Endothelial cell of umbilical vein (primary cell): Measurements from ENCODE around the gene CDC42BPB. TPM values are rescaled to one million over a fixed set of nuclear protein-coding genes. Genes with fewer than 3 reads are reported as not detected.
A peak's percentile ranks its signal among the peaks of the same experiment; 100 is the strongest.

Experiments used
- BruUV-seq: library from RNA; stranded (reverse); fragments of 400-500 nt; replicated peaks from 2 replicates; lab custom pipeline; 2021; lab: Mats Ljungman, UMichigan
- CTCF ChIA-PET: fragments of 300-600, 350-600 bp; sonication (Branson Sonifier 250); formaldehyde crosslinking; loops from one replicate; lab custom pipeline; 2021; ENCODE audit warnings: antibody characterized with exemption, inconsistent platforms; lab: Charles Lee
- POLR2A ChIA-PET: fragments of 300-600, 350-600 bp; sonication (Branson Sonifier 250); formaldehyde crosslinking; loops from one replicate; lab custom pipeline; 2021; ENCODE audit warnings: antibody characterized with exemption, inconsistent platforms; lab: Charles Lee
- DNase-seq: peaks from one replicate; pipeline ENCODE4 v3.0.0-alpha.2; 2011; ENCODE audit warnings: low read depth, low spot score
- FAIRE-seq: peaks from 2 replicates; lab custom pipeline; 2011; peaks lifted over from hg19 to GRCh38; lab: Jason Lieb, UNC
- H2AFZ ChIP-seq: 2 replicates; pipeline ENCODE4 v1.6.0; 2012; ENCODE audit warnings: low read depth, low read length, control low read depth, inconsistent platforms
- H3K27ac ChIP-seq: 2 replicates; pipeline ENCODE4 v1.5.1; 2011; ENCODE audit warnings: low read depth, mild to moderate bottlenecking, control low read depth, low read length, moderate library complexity; ENCODE audit not compliant: insufficient read depth
- H3K27me3 ChIP-seq, 2 experiments: 2 replicates each; pipeline versions ENCODE4 v1.6.0 to v1.6.1; 2011; ENCODE audit warnings: low read length in 2 of 2, mixed read lengths in 1 of 2; ENCODE audit not compliant: control insufficient read depth in 2 of 2, insufficient read depth in 2 of 2
- H3K36me3 ChIP-seq, 2 experiments: 2 replicates in 1 of 2; 3 replicates in 1 of 2; pipeline ENCODE4 v1.5.1; 2011; ENCODE audit warnings: low read length in 2 of 2, mild to moderate bottlenecking in 1 of 2, moderate library complexity in 1 of 2; ENCODE audit not compliant: control insufficient read depth in 2 of 2, insufficient read depth in 2 of 2; ENCODE audit errors: extremely low read depth in 1 of 2
- H3K4me1 ChIP-seq: 3 replicates; pipeline ENCODE4 v1.5.1; 2011; ENCODE audit warnings: mild to moderate bottlenecking, low read length; ENCODE audit not compliant: control insufficient read depth, insufficient read depth; ENCODE audit errors: extremely low read depth
- H3K4me2 ChIP-seq: 2 replicates; pipeline ENCODE4 v1.6.1; 2011; ENCODE audit warnings: low read length, control low read depth, mixed read lengths; ENCODE audit not compliant: insufficient read depth
- H3K4me3 ChIP-seq, 3 experiments: fragments of 200-600 bp in 1 of 3; sonication (generic), shearing (Covaris generic) in 1 of 3; replicated peaks in 1 of 3; 2 replicates each; pipeline ENCODE4 v1.5.1; 2011 to 2016; ENCODE audit warnings: control low read depth in 3 of 3, low read length in 3 of 3, mild to moderate bottlenecking in 2 of 3, inconsistent platforms in 1 of 3, low read depth in 1 of 3, moderate library complexity in 1 of 3; ENCODE audit not compliant: insufficient read depth in 1 of 3
- H3K79me2 ChIP-seq: 2 replicates; pipeline ENCODE4 v1.6.0; 2012; ENCODE audit warnings: low read length, inconsistent platforms; ENCODE audit not compliant: control insufficient read depth, insufficient read depth
- H3K9ac ChIP-seq: replicated peaks from 2 replicates; pipeline ENCODE3; 2011; ENCODE audit warnings: low read length, control low read depth; ENCODE audit not compliant: insufficient read depth; ENCODE audit errors: extremely low read depth
- H3K9me1 ChIP-seq: replicated peaks from 3 replicates; pipeline ENCODE4 v1.6.0; 2011; ENCODE audit warnings: mild to moderate bottlenecking, low read length; ENCODE audit not compliant: control insufficient read depth, insufficient read depth; ENCODE audit errors: extremely low read depth
- H3K9me3 ChIP-seq: replicated peaks from 2 replicates; pipeline ENCODE4 v1.5.1; 2012; ENCODE audit warnings: low read length, inconsistent platforms; ENCODE audit not compliant: control insufficient read depth, insufficient read depth
- H4K20me1 ChIP-seq: replicated peaks from 2 replicates; pipeline ENCODE3; 2011; ENCODE audit warnings: mild to moderate bottlenecking, low read length; ENCODE audit not compliant: control insufficient read depth, insufficient read depth; ENCODE audit errors: extremely low read depth
- EZH2 ChIP-seq: IDR thresholded peaks from 2 replicates; pipeline ENCODE4 v1.6.1; 2012; ENCODE audit warnings: borderline replicate concordance, low read depth, mild to moderate bottlenecking, moderate library complexity, low read length, inconsistent platforms; ENCODE audit not compliant: severe bottlenecking
- GATA2 ChIP-seq: IDR thresholded peaks from 2 replicates; pipeline ENCODE4 v1.7.0; 2011; ENCODE audit warnings: low read depth, mild to moderate bottlenecking, moderate library complexity, mixed read lengths, low read length; ENCODE audit not compliant: insufficient read length, insufficient read depth
- JUN ChIP-seq: IDR thresholded peaks from 2 replicates; pipeline ENCODE4 v1.6.1; 2011; ENCODE audit warnings: borderline replicate concordance, low read depth; ENCODE audit not compliant: insufficient read length, insufficient read depth
- MYC ChIP-seq: IDR thresholded peaks from one replicate; pipeline ENCODE4 v1.6.1; 2011; ENCODE audit warnings: mild to moderate bottlenecking, low read depth, low read length
- POLR2A ChIP-seq: IDR thresholded peaks from 2 replicates; pipeline ENCODE4 v1.6.1; 2012; ENCODE audit warnings: low read depth, mild to moderate bottlenecking, control low read depth, low read length
- dilution Hi-C: fragments of 300-500 bp; cut with MboI; formaldehyde crosslinking; loops from one replicate; pipeline ENCODE4 v1.15.0; 2019; ENCODE audit warnings: low sequenced_read_pairs; ENCODE audit not compliant: extremely low pct_ligation_motif_present
- intact Hi-C: fragments of 100-400 bp; cut with micrococcal nuclease; formaldehyde crosslinking; loops from one replicate; pipeline ENCODE4 v1.10.0; 2022
- polyA plus RNA-seq, 4 experiments: library from polyadenylated mRNA; depleted of rRNA in 3 of 4; stranded (reverse) in 3 of 4; unstranded in 1 of 4; fragments of >200 nt; gene quantifications; 2 replicates each; pipeline versions ENCODE4 v1.2.1 to v1.2.3, GENCODE V29; 2011 to 2012; ENCODE audit warnings: missing spikeins in 1 of 4
- total RNA-seq: library from RNA; stranded (reverse); gene quantifications from 2 replicates; pipeline ENCODE4 v1.2.3, GENCODE V29; 2021
- TF ChIP-seq, protein P1 (sequence below): IDR thresholded peaks from 2 replicates; pipeline ENCODE4 v1.6.1; 2011; ENCODE audit not compliant: insufficient read depth, insufficient read length

CDC42BPB gene
- total and polyA plus RNA-seq, 2 donors (not counting 3 experiments of a cell fraction or from before 2014, with no cell fraction given), result 82.6 to 131 TPM

DNA sequence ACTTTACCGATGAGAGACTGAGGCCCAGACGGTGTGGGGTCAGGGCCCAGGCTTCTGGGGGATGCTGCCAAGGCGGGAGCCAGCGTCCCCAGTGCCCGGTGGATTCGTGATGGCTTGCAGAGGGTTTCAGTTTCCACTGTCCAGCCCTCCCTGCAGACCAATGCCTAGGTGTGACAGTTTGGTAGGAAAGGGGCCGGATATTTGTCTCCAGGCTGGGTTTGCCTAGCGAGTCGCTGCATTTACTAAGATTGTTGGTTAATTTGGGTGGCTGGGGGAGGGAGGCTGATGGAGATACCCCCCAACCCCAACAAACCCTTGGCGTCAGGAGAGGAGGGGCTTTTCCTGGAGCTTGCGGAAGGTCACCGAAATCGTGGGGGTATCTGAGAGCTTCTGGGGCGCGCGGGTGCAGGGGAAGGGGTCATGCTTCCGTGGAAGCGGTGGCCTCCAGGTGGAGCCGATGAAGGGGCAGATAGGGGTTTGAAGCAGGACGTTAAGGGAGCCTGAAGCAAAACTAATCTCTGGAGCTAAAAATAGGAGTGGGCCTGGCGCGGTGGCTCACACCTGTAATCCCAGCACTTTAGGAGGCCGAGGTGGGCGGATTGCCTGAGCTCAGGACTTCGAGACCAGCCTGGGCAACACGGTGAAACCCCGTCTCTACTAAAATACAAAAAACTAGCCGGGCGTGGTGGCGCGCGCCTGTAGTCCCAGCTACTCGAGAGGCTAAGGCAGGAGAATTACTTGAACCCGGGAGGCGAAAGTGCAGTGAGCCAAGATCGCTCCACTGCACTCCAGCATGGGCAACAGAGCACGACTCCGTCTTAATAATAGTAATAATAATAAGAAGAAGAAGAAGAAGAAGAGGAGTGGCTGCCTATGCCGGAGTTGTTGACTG is 1.1 kb upstream of the CDC42BPB start:
- BruUV-seq, result no TSS peak
- Histone ChIP-seq H3K79me2 (peaks cover 32% of the 10 kb centered on the region), H3K9ac (peak overlapping the region; percentile 41), H3K4me2 (peak overlapping the region; percentile 56), H3K27me3 (no peaks in the 10 kb centered on the region), H3K4me3 (peak overlapping the region; percentile 21 to 89 (median 41)), H3K36me3 (no peaks in the 10 kb centered on the region), H3K9me3 (no peaks in the 10 kb centered on the region), H3K9me1 (no peaks in the 10 kb centered on the region), H3K4me1 (peaks cover 22% of the 10 kb centered on the region), H3K27ac (no peak overlapping the region), H2AFZ (peak overlapping the region; percentile 84), H4K20me1 (peaks cover 4% of the 10 kb centered on the region)
- TF ChIP-seq GATA2, result no peak
- TF ChIP-seq, protein P1, sequence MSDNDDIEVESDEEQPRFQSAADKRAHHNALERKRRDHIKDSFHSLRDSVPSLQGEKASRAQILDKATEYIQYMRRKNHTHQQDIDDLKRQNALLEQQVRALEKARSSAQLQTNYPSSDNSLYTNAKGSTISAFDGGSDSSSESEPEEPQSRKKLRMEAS, result no peak
- TF ChIP-seq MYC, result no peak
- no peak for TF ChIP-seq EZH2
- TF ChIP-seq JUN, result no peak
- dilution Hi-C loops (no loop called here), intact Hi-C loops (loop anchor here (5.0 kb wide), 1 partner anchor 86 kb away; no protein-coding TSS in a partner anchor)
- no peak for DNase-seq
- no peak for FAIRE-seq
- ChIA-PET CTCF (interaction anchor here (1.1 to 2.6 kb wide), 2 partner anchors 10 to 16 kb away, joined by 3 to 7 read pairs; no protein-coding TSS in a partner anchor), POLR2A (interaction anchor here (0.6 kb wide), 1 partner anchor 165 kb away, joined by 3 read pairs; no protein-coding TSS in a partner anchor)

DNA sequence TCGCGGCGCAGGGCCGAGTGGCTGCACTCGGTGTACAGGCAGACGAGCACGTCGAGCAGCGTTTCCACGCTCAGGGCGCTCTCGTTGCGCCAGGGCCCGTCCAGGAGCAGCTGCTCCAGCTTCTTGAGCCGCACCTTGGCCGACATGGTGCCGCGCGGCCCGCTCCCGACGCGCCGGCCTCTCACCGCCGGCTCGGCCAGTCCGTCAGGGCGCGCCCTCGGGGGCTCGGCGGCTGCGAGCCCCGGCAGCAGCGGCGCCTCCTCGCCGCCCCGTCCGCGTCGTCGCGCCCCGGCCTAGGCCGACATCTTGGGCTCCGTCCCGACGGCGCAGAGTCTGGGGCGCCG is 349 bp downstream of the CDC42BPB start:
- Histone ChIP-seq H3K4me1 (peaks cover 22% of the 10 kb centered on the region), H3K4me2 (no peak overlapping the region), H3K27ac (peak overlapping the region; percentile 82), H3K9me1 (no peaks in the 10 kb centered on the region), H3K79me2 (peaks cover 45% of the 10 kb centered on the region), H3K27me3 (no peaks in the 10 kb centered on the region), H3K9me3 (no peaks in the 10 kb centered on the region), H4K20me1 (peaks cover 8% of the 10 kb centered on the region), H3K9ac (peak overlapping the region; percentile 86), H3K4me3 (peak overlapping the region; percentile 61 to 93 (median 68)), H3K36me3 (no peaks in the 10 kb centered on the region), H2AFZ (peak overlapping the region; percentile 42)
- DNase-seq, result peak; percentile 32
- dilution Hi-C loops (no loop called here), intact Hi-C loops (loop anchor here (2.0 to 5.0 kb wide), 2 partner anchors 46 to 85 kb away; no protein-coding TSS in a partner anchor)
- TF ChIP-seq JUN (no peak), POLR2A (peak; percentile 53)
- no peak for FAIRE-seq
- no TSS peak for BruUV-seq
- ChIA-PET POLR2A (interaction anchor here (0.5 to 1.2 kb wide), 4 partner anchors 18 to 46 kb away, joined by 3 to 8 read pairs (median 5); no protein-coding TSS in a partner anchor), CTCF (interaction anchor here (2.0 to 2.6 kb wide), 3 partner anchors 11 to 48 kb away, joined by 7 to 11 read pairs (median 10); no protein-coding TSS in a partner anchor)
